ENCODE results near the gene SYNJ2.

Gene SYNJ2

DNA sequence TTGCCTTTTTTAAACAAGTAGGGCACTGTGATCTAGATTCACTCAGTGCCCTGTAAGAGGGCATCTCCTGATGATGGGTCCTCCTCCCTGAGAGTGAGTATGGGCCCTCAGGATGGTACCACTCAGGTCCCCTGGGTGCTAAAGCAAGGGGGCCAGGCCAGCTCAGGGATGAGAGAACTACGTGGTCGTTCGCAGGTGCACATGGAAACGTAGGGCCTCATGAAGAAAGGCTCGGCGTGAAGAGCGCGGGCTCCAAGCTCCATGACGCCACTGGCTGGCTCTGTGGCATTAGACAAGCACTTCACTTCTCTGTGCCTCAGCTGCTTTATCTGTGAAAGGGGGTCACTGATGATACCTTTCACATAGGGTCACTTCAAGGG lies 50.7 kb downstream of the SYNJ2 start:
- no peak overlapping the region for H3K4me3 ChIP-seq (ENCODE audit: low read depth, low read length)
- no peak for DNase-seq (ENCODE audit: low read depth)
- TF ChIP-seq, protein P1, sequence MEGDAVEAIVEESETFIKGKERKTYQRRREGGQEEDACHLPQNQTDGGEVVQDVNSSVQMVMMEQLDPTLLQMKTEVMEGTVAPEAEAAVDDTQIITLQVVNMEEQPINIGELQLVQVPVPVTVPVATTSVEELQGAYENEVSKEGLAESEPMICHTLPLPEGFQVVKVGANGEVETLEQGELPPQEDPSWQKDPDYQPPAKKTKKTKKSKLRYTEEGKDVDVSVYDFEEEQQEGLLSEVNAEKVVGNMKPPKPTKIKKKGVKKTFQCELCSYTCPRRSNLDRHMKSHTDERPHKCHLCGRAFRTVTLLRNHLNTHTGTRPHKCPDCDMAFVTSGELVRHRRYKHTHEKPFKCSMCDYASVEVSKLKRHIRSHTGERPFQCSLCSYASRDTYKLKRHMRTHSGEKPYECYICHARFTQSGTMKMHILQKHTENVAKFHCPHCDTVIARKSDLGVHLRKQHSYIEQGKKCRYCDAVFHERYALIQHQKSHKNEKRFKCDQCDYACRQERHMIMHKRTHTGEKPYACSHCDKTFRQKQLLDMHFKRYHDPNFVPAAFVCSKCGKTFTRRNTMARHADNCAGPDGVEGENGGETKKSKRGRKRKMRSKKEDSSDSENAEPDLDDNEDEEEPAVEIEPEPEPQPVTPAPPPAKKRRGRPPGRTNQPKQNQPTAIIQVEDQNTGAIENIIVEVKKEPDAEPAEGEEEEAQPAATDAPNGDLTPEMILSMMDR (IDR thresholded peaks at IDR 0.05; ENCODE audit: low read depth, low read length), result no peak
- TF ChIP-seq, protein P2, sequence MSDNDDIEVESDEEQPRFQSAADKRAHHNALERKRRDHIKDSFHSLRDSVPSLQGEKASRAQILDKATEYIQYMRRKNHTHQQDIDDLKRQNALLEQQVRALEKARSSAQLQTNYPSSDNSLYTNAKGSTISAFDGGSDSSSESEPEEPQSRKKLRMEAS (IDR thresholded peaks at IDR 0.05; ENCODE audit: low read depth, low read length), result no peak
- no peak for TF ChIP-seq POLR2A (IDR thresholded peaks at IDR 0.05; ENCODE audit: extremely low read depth, insufficient read length)
- TF ChIP-seq MYC (IDR thresholded peaks at IDR 0.05; ENCODE audit: low read depth, low read length), result no peak

DNA sequence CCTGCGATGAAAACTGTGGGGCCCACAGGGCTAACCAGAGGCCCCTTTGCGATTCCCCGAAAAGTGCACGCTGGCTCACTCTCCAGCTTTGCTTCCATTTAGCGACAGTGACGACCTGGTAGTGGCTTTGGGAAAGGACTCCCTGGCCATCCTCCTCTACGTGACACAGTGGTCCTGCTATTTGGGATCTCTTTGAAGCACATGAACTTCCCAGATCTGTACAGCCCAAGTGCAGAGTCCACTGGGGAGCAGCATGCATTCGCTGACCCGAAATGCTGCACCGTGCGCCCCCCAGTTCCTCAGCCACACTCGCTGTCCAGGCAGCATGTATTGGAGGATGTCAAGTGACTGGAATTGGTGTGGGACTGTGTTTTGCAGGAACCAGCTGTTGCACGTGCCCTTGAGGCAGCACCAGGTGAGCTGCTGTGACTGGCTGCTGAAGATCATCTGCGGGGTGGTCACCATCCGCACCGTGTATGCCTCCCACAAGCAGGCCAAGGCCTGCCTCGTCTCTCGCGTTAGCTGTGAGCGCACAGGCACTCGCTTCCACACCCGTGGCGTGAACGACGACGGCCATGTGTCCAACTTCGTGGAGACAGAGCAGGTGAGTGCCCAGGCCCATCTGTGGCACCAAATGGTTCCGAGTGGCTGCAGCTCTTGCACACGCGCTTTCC lies 51.6 kb downstream of the SYNJ2 start:
- TF ChIP-seq MYC (IDR thresholded peaks at IDR 0.05; ENCODE audit: low read depth, low read length) (no peak), POLR2A (IDR thresholded peaks at IDR 0.05; ENCODE audit: extremely low read depth, insufficient read length) (no peak)
- TF ChIP-seq, protein P1 (IDR thresholded peaks at IDR 0.05; ENCODE audit: low read depth, low read length), result no peak
- TF ChIP-seq, protein P2 (IDR thresholded peaks at IDR 0.05; ENCODE audit: low read depth, low read length), result no peak
- no peak for DNase-seq (ENCODE audit: low read depth)
- H3K4me3 ChIP-seq (ENCODE audit: low read depth, low read length), result no peak overlapping the region

DNA sequence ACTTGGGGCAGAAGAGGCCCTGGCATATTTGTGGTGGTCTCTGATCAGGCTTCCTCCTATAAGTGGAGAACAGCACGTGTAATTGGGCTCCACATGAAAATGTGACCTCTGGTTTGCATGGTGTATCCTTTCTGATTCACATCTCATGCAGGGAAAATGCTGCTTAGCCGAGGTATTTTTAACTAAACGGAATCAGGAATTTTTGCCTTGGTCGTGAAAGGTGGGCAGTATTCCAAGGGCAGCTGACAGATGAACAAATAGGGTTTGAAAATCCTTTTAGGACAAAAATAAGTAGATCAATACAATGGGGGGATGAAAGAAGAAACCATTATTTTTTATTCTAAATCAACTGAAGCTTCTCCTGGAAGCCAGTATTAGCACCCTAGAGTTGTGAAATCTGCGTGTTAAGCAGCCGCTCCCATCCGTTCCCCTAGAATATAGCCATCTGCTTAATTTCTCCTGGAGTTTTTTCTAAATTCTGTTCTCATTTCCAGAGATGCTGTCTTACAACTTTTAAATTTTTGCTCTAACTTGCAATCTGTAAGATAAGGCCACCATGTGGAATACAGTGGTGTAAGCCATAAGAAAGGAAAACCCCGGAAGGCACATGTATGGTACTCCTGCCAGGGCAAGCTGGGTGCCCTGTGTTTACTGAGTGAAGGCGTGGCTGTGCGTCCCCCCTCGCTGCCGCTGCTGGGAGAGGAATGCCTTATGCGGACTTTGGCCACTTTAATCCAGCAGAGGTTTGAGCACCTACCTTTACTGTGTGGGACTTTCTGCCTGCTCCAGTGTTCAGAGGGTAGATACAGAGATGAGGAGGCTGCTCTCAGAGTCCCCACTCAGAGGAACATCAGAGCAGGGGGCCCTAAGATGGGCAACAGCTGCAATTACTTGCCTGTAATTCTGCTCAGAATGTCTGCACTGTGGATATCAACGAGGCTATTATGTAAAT lies 52.4 kb downstream of the SYNJ2 start:
- TF ChIP-seq, protein P1 (IDR thresholded peaks at IDR 0.05; ENCODE audit: low read depth, low read length), result no peak
- TF ChIP-seq, protein P2 (IDR thresholded peaks at IDR 0.05; ENCODE audit: low read depth, low read length), result no peak
- TF ChIP-seq MYC (IDR thresholded peaks at IDR 0.05; ENCODE audit: low read depth, low read length) (no peak), POLR2A (IDR thresholded peaks at IDR 0.05; ENCODE audit: extremely low read depth, insufficient read length) (no peak)
- no peak for DNase-seq (ENCODE audit: low read depth)
- H3K4me3 ChIP-seq (ENCODE audit: low read depth, low read length), result no peak overlapping the region

DNA sequence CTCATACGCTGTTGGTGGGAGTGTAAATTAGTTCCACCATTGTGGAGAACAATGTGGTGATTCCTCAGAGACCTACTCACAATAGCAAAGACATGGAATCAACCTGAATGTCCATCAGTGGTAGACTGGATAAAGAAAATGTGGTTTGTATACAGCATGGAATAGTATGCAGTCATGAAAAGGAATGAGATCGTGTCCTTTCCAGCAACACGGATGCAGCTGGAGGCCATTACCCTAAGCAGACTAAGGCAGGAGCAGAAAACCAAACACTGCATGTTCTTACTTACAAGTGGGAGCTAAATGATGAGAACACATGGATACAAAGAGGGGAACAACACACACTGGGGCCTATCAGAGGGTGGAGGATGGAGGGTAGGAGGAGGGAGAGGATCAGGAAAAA lies 54.6 kb downstream of the SYNJ2 start:
- no peak for DNase-seq (ENCODE audit: low read depth)
- TF ChIP-seq POLR2A (IDR thresholded peaks at IDR 0.05; ENCODE audit: extremely low read depth, insufficient read length) (no peak), MYC (IDR thresholded peaks at IDR 0.05; ENCODE audit: low read depth, low read length) (no peak)
- TF ChIP-seq, protein P1 (IDR thresholded peaks at IDR 0.05; ENCODE audit: low read depth, low read length), result no peak
- TF ChIP-seq, protein P2 (IDR thresholded peaks at IDR 0.05; ENCODE audit: low read depth, low read length), result no peak
- no peak overlapping the region for H3K4me3 ChIP-seq (ENCODE audit: low read depth, low read length)

DNA sequence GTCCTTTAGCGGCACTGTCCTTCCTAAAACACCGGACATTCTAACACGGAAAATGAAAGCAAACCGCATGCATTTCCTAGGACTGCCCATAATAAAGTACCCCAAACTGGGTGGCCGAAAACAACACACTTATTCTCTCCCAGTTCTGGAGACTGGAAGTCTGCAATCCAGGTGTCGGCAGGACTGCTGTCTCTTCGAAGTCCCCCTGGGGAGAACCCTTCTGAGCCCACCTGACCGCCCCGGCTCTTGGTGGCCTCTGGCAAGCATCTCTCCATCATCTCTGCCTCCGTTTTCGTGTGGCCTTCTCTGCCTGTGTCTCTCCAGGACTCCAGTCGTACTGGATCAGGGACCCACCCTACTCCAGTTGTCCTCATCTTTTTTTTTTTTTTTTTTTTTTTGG lies 55.4 kb downstream of the SYNJ2 start:
- no peak for DNase-seq (ENCODE audit: low read depth)
- no peak overlapping the region for H3K4me3 ChIP-seq (ENCODE audit: low read depth, low read length)
- TF ChIP-seq POLR2A (IDR thresholded peaks at IDR 0.05; ENCODE audit: extremely low read depth, insufficient read length), result no peak

DNA sequence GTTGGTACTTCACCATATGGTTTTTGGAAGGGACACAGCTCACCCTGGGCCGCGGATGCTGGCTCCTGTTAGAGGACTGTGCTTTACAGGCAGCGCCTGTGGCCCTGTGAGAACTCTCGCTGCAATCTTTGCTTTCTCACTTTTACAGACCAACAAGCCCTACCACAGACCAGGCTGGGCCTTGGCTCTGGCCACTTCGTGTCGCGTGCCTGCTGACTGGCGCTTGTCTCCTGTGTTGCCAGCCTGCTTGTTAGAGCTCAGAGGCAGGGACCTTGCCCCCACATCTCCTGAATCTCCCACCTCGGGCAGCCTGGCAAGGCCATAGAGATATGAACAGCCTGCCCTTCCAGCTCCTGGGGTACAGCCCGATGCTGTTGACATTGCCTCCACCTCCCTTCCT lies 56.1 kb downstream of the SYNJ2 start:
- no peak for DNase-seq (ENCODE audit: low read depth)
- TF ChIP-seq POLR2A (IDR thresholded peaks at IDR 0.05; ENCODE audit: extremely low read depth, insufficient read length) (no peak), MYC (IDR thresholded peaks at IDR 0.05; ENCODE audit: low read depth, low read length) (no peak)
- TF ChIP-seq, protein P1 (IDR thresholded peaks at IDR 0.05; ENCODE audit: low read depth, low read length), result no peak
- TF ChIP-seq, protein P2 (IDR thresholded peaks at IDR 0.05; ENCODE audit: low read depth, low read length), result no peak

More for the DNA sequence above, 56.1 kb downstream of the SYNJ2 start:
- no peak overlapping the region for H3K4me3 ChIP-seq (ENCODE audit: low read depth, low read length)

All from NB4 (cell line).